ENCODE measurements around the gene PLEKHB2. TPM values are rescaled to one million over a fixed set of nuclear protein-coding genes. Genes with fewer than 3 reads are reported as not detected.

PLEKHB2 gene
- total RNA-seq, 1 experiment from 2014 or later, result 55.0 TPM

DNA sequence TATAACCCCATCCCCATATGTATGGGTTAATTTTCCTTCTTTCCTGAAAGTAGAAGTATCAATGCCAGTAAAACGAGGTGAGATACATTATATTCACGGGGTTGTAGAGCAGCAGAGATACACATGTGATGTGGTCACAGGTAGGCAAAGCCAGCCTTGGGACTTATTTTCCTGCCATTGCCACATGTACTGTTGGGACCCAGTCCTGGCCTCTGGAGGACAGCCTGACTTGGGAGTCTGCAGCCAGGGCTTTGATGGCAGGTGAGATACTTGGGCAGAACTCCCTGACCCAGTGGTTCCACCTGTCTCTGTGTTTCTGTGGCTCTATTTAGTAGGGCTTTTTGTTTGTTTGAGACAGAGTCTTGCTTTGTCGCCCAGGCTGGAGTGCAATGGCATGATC is 18.1 kb downstream of the PLEKHB2 start:
- H4K20me1 ChIP-seq (ENCODE audit: insufficient read depth, low read depth, low read length), result peaks cover 15% of the 10 kb centered on the region; the same call in 1 of the 2 replicates
- no peak for DNase-seq
- no peak overlapping the region for H3K4me3 ChIP-seq (ENCODE audit: low read length)
- no peak overlapping the region for H3K9ac ChIP-seq (ENCODE audit: low read length)
- no peaks in the 10 kb centered on the region for H3K9me3 ChIP-seq (ENCODE audit: low read length)
- H3K9me2 ChIP-seq (replicated peaks; ENCODE audit: insufficient read depth, low read length), result no peaks in the 10 kb centered on the region
- H3K79me2 ChIP-seq (ENCODE audit: low read length), result peaks cover 63% of the 10 kb centered on the region
- H2AFZ ChIP-seq (ENCODE audit: low read length), result no peak overlapping the region
- H3K36me3 ChIP-seq (ENCODE audit: insufficient read depth, low read length), result peaks cover 15% of the 10 kb centered on the region
- H3K27ac ChIP-seq (ENCODE audit: low read length), result no peak overlapping the region
- H3K4me2 ChIP-seq (ENCODE audit: low read depth, low read length, poor library complexity, severe bottlenecking), result no peak overlapping the region
- no peaks in the 10 kb centered on the region for H3K27me3 ChIP-seq (ENCODE audit: low read length)
- no peaks in the 10 kb centered on the region for H3K4me1 ChIP-seq (ENCODE audit: low read length)

DNA sequence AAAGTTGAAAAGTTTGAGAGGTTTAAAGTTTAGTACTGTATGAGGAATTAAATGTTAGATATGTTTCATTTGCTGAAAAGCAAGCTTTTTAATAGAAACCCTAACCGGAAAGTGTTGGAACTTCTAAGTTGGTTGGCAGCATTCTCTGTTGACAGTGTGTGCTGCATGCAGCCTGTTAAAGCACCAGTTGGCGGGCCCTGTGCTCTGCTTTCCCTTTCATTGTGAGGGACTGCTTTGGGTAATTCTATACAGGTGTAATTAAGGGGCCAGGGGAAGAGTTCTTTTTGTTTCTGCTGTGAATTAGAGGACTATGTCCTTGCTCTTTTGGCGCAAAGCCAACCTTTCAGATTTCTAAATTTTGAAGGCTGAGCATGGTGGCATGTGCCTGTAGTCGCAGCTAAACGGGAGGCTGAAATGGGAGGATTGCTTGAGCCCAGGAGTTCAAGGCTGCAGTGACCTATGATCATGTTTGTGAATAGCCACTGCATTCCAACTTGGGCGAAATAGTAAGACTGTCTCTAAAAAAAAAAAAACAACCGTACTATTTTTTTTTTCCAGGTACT is 20.1 kb downstream of the PLEKHB2 start:
- no peak overlapping the region for H3K9ac ChIP-seq (ENCODE audit: low read length)
- peaks cover 32% of the 10 kb centered on the region for H3K36me3 ChIP-seq (ENCODE audit: insufficient read depth, low read length)
- no peaks in the 10 kb centered on the region for H3K9me2 ChIP-seq (replicated peaks; ENCODE audit: insufficient read depth, low read length)
- peaks cover 49% of the 10 kb centered on the region for H3K79me2 ChIP-seq (ENCODE audit: low read length)
- H3K4me1 ChIP-seq (ENCODE audit: low read length), result no peaks in the 10 kb centered on the region
- peaks cover 10% of the 10 kb centered on the region; the same call in 1 of the 2 replicates for H4K20me1 ChIP-seq (ENCODE audit: insufficient read depth, low read depth, low read length)
- no peaks in the 10 kb centered on the region for H3K27me3 ChIP-seq (ENCODE audit: low read length)
- DNase-seq, result no peak
- no peak overlapping the region for H3K4me3 ChIP-seq (ENCODE audit: low read length)
- no peak overlapping the region for H3K4me2 ChIP-seq (ENCODE audit: low read depth, low read length, poor library complexity, severe bottlenecking)
- no peak overlapping the region for H2AFZ ChIP-seq (ENCODE audit: low read length)
- no peaks in the 10 kb centered on the region for H3K9me3 ChIP-seq (ENCODE audit: low read length)
- H3K27ac ChIP-seq (ENCODE audit: low read length), result no peak overlapping the region

DNA sequence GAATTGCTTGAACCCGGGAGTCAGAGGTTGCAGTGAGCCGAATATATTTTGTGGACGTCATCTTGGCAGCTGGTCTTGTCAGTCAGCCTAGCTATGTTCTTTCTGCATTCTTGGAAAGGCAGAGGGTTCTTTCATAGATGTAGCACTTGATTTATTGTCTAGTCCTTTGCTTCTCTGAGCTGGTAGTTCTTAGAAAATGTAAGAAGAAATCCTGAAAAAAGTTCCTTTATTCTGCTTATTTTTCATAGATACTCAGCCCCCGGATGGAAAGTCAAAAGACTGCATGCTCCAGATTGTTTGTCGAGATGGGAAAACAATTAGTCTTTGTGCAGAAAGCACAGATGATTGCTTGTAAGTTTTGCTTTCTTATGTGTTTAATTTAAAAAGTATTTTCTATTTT is 21.3 kb downstream of the PLEKHB2 start:
- Histone ChIP-seq H3K9ac (ENCODE audit: low read length) (no peak overlapping the region), H3K9me2 (replicated peaks; ENCODE audit: insufficient read depth, low read length) (no peaks in the 10 kb centered on the region), H3K79me2 (ENCODE audit: low read length) (peaks cover 40% of the 10 kb centered on the region), H3K4me1 (ENCODE audit: low read length) (no peaks in the 10 kb centered on the region), H3K36me3 (ENCODE audit: insufficient read depth, low read length) (peaks cover 32% of the 10 kb centered on the region), H3K4me2 (ENCODE audit: low read depth, low read length, poor library complexity, severe bottlenecking) (no peak overlapping the region), H3K27ac (ENCODE audit: low read length) (no peak overlapping the region), H3K4me3 (ENCODE audit: low read length) (no peak overlapping the region), H2AFZ (ENCODE audit: low read length) (no peak overlapping the region), H3K9me3 (ENCODE audit: low read length) (no peaks in the 10 kb centered on the region), H3K27me3 (ENCODE audit: low read length) (no peaks in the 10 kb centered on the region), H4K20me1 (ENCODE audit: insufficient read depth, low read depth, low read length) (0 out of 2 replicates have a peak, but pooled peaks cover 5% of the 10 kb centered on the region)
- DNase-seq, result no peak

DNA sequence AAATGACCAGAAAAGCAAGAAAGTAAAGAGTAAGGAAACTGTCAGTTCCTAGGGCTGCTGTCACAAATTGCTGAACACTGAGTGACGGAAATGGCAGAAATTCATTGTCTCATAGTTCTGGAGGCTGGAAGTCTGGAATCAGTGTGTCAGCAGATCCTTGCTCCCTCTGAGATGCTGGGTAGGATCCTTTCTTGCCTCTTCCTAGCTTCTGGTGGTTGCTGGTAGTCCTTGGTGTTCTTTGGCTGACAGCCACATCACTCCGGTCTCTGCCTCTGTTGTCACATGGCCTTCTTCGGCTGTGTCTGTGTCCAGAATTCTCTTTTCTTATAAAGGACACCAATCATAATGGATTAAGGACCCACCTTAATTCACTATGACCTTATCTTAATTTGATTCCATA is 21.9 kb downstream of the PLEKHB2 start:
- Histone ChIP-seq H3K4me3 (ENCODE audit: low read length) (no peak overlapping the region), H3K36me3 (ENCODE audit: insufficient read depth, low read length) (peaks cover 32% of the 10 kb centered on the region), H4K20me1 (ENCODE audit: insufficient read depth, low read depth, low read length) (0 out of 2 replicates have a peak, but pooled peaks cover 5% of the 10 kb centered on the region), H3K27me3 (ENCODE audit: low read length) (no peaks in the 10 kb centered on the region), H3K4me2 (ENCODE audit: low read depth, low read length, poor library complexity, severe bottlenecking) (no peak overlapping the region), H3K9me2 (replicated peaks; ENCODE audit: insufficient read depth, low read length) (no peaks in the 10 kb centered on the region), H3K9ac (ENCODE audit: low read length) (no peak overlapping the region), H3K79me2 (ENCODE audit: low read length) (peaks cover 36% of the 10 kb centered on the region), H3K4me1 (ENCODE audit: low read length) (no peaks in the 10 kb centered on the region), H3K9me3 (ENCODE audit: low read length) (no peaks in the 10 kb centered on the region), H2AFZ (ENCODE audit: low read length) (no peak overlapping the region), H3K27ac (ENCODE audit: low read length) (no peak overlapping the region)
- DNase-seq, result no peak

DNA sequence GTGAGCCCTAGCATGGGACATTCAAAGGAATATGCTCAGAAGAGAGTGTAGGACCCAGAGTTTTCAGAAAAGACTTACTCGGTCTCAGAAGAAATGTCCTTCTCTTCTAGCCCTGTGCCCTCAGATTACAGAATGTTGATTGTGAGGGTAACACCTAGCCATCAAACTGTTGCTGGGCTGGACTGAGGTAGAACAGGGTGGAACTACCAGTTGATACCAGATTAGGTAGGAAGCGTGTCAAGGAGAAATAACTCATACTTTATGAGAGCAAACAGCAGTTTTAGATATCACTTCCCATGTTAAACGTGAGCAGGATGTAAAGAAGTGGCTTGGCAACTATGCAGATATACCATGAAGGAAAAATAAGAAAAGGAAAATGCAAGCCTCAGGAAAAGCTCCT is 22.8 kb downstream of the PLEKHB2 start:
- Histone ChIP-seq H3K79me2 (ENCODE audit: low read length) (peaks cover 27% of the 10 kb centered on the region), H3K9me3 (ENCODE audit: low read length) (no peaks in the 10 kb centered on the region), H3K9ac (ENCODE audit: low read length) (no peak overlapping the region), H3K9me2 (replicated peaks; ENCODE audit: insufficient read depth, low read length) (no peaks in the 10 kb centered on the region), H3K27ac (ENCODE audit: low read length) (no peak overlapping the region), H3K27me3 (ENCODE audit: low read length) (no peaks in the 10 kb centered on the region), H3K4me1 (ENCODE audit: low read length) (no peaks in the 10 kb centered on the region), H3K4me2 (ENCODE audit: low read depth, low read length, poor library complexity, severe bottlenecking) (no peak overlapping the region), H4K20me1 (ENCODE audit: insufficient read depth, low read depth, low read length) (no peaks in the 10 kb centered on the region), H2AFZ (ENCODE audit: low read length) (no peak overlapping the region), H3K4me3 (ENCODE audit: low read length) (no peak overlapping the region), H3K36me3 (ENCODE audit: insufficient read depth, low read length) (peaks cover 32% of the 10 kb centered on the region)
- DNase-seq, result no peak

DNA sequence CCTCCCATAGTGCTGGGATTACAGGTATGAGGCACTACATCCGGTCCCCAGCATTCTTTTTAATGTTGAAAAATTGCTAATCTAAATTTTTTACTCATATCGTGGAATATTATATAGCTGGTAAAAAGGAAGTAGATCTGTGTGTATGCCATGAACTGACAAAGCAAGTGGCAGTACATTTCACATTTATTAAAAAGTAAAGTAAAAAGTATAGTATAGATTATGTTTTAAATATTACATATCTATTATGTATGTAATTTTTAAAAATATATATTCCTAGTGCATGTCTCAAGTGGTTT is 25.1 kb downstream of the PLEKHB2 start:
- no peaks in the 10 kb centered on the region for H3K9me3 ChIP-seq (ENCODE audit: low read length)
- H3K36me3 ChIP-seq (ENCODE audit: insufficient read depth, low read length), result peaks cover 32% of the 10 kb centered on the region
- H3K4me3 ChIP-seq (ENCODE audit: low read length), result no peak overlapping the region
- no peak for DNase-seq
- H3K4me2 ChIP-seq (ENCODE audit: low read depth, low read length, poor library complexity, severe bottlenecking), result no peak overlapping the region
- no peak overlapping the region for H3K27ac ChIP-seq (ENCODE audit: low read length)
- H2AFZ ChIP-seq (ENCODE audit: low read length), result no peak overlapping the region
- no peaks in the 10 kb centered on the region for H3K27me3 ChIP-seq (ENCODE audit: low read length)
- no peaks in the 10 kb centered on the region for H3K9me2 ChIP-seq (replicated peaks; ENCODE audit: insufficient read depth, low read length)
- H3K4me1 ChIP-seq (ENCODE audit: low read length), result no peaks in the 10 kb centered on the region
- H3K9ac ChIP-seq (ENCODE audit: low read length), result no peak overlapping the region
- H4K20me1 ChIP-seq (ENCODE audit: insufficient read depth, low read depth, low read length), result no peaks in the 10 kb centered on the region
- H3K79me2 ChIP-seq (ENCODE audit: low read length), result peaks cover 16% of the 10 kb centered on the region

DNA sequence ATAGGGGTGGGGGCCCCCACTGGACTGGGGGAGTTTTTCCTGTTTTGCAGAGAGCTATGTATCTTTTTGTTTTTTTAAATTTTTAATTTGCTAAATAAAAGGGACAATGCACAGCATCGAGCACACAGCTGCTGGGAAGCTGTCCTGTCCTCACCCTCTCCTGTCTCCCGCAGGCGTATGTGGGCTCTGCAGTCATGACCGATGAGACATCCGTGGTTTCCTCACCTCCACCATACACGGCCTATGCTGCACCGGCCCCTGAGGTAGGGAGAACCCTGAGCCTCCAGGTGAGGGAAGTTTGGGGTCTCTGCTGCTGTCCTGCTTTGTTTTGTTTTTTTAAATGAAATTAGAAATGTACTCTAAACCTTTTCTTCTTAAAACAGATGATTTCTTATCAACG is 27.6 kb downstream of the PLEKHB2 start:
- Histone ChIP-seq H3K9me2 (replicated peaks; ENCODE audit: insufficient read depth, low read length) (no peaks in the 10 kb centered on the region), H3K9ac (ENCODE audit: low read length) (no peak overlapping the region), H3K79me2 (ENCODE audit: low read length) (peaks cover 23% of the 10 kb centered on the region), H3K36me3 (ENCODE audit: insufficient read depth, low read length) (peaks cover 20% of the 10 kb centered on the region; the same call in 1 of the 2 replicates), H3K27me3 (ENCODE audit: low read length) (no peaks in the 10 kb centered on the region), H3K9me3 (ENCODE audit: low read length) (no peaks in the 10 kb centered on the region), H3K4me3 (ENCODE audit: low read length) (no peak overlapping the region), H3K4me1 (ENCODE audit: low read length) (no peaks in the 10 kb centered on the region), H2AFZ (ENCODE audit: low read length) (no peak overlapping the region), H3K4me2 (ENCODE audit: low read depth, low read length, poor library complexity, severe bottlenecking) (no peak overlapping the region), H3K27ac (ENCODE audit: low read length) (no peak overlapping the region), H4K20me1 (ENCODE audit: insufficient read depth, low read depth, low read length) (no peaks in the 10 kb centered on the region)
- no peak for DNase-seq

DNA sequence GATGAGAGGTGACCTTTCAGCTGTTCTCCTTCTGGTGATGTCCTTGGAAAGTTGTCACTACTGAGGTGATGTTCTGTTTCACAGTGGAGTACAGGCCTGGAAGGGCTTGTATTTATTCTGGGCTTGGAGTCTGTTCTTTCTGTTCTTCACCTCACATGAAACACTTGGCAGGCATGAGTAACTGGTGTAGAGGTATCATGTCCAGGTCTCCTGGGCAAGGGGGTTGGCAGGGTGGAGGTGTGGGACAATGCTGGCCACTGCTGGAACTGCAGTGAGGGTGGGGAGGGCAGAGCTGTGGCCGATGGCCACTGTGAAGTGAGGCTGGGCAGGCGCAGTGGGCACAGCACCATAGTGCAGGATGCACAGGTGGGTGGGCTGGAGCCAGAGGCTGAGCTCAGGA is 35.4 kb downstream of the PLEKHB2 start:
- Histone ChIP-seq H3K9ac (ENCODE audit: low read length) (no peak overlapping the region), H4K20me1 (ENCODE audit: insufficient read depth, low read depth, low read length) (peaks cover 11% of the 10 kb centered on the region; the same call in 1 of the 2 replicates), H3K9me2 (replicated peaks; ENCODE audit: insufficient read depth, low read length) (no peaks in the 10 kb centered on the region), H3K79me2 (ENCODE audit: low read length) (peaks cover 62% of the 10 kb centered on the region), H3K27ac (ENCODE audit: low read length) (no peak overlapping the region), H3K9me3 (ENCODE audit: low read length) (no peaks in the 10 kb centered on the region), H3K4me3 (ENCODE audit: low read length) (no peak overlapping the region), H2AFZ (ENCODE audit: low read length) (no peak overlapping the region), H3K27me3 (ENCODE audit: low read length) (no peaks in the 10 kb centered on the region), H3K4me2 (ENCODE audit: low read depth, low read length, poor library complexity, severe bottlenecking) (no peak overlapping the region), H3K4me1 (ENCODE audit: low read length) (peaks cover 25% of the 10 kb centered on the region), H3K36me3 (ENCODE audit: insufficient read depth, low read length) (peaks cover 29% of the 10 kb centered on the region; the same call in 1 of the 2 replicates)
- no peak for DNase-seq

All from Karpas-422 (cell line).